IPS-NIHi7 (cell line): ENCODE results near the gene SLC66A2.

Experiments used
- DNase-seq: peaks from one replicate; pipeline ENCODE4 v3.0.0; 2012; ENCODE audit warnings: mixed read lengths; ENCODE audit errors: extremely low spot score

The SLC66A2 gene

GRCh38 chr18:79937103-79937860 is 14.2 kb downstream of the SLC66A2 start:
- DNase-seq: no peak

- DNase-seq: no peak
Measured at GRCh38 chr18:79936641-79937040, 14.8 kb downstream of the SLC66A2 start.

- no peak for DNase-seq
Measured at GRCh38 chr18:79935925-79936324, 15.5 kb downstream of the SLC66A2 start.

GRCh38 chr18:79935499-79935898 is 16.0 kb downstream of the SLC66A2 start:
- no peak for DNase-seq

- DNase-seq: no peak
Measured at GRCh38 chr18:79935098-79935480, 16.4 kb downstream of the SLC66A2 start.

- no peak for DNase-seq
Measured at GRCh38 chr18:79934311-79935097, 16.9 kb downstream of the SLC66A2 start.

- peak; percentile 71 for DNase-seq
Measured at GRCh38 chr18:79933765-79934164, 17.7 kb downstream of the SLC66A2 start.

GRCh38 chr18:79932907-79933306 is 18.5 kb downstream of the SLC66A2 start:
- no peak for DNase-seq

- no peak for DNase-seq
Measured at GRCh38 chr18:79931475-79931874, 20.0 kb downstream of the SLC66A2 start.

GRCh38 chr18:79930020-79930642 is 21.3 kb downstream of the SLC66A2 start:
- no peak for DNase-seq

GRCh38 chr18:79928563-79928960 is 22.9 kb downstream of the SLC66A2 start:
- no peak for DNase-seq

GRCh38 chr18:79927607-79928562 is 23.6 kb downstream of the SLC66A2 start:
- DNase-seq: no peak

- no peak for DNase-seq
Measured at GRCh38 chr18:79926715-79927606, 24.5 kb downstream of the SLC66A2 start.

GRCh38 chr18:79926306-79926705 is 25.1 kb downstream of the SLC66A2 start:
- no peak for DNase-seq

GRCh38 chr18:79924814-79925731 is 26.4 kb downstream of the SLC66A2 start:
- no peak for DNase-seq

- DNase-seq: no peak
Measured at GRCh38 chr18:79923896-79924585, 27.4 kb downstream of the SLC66A2 start.

- no peak for DNase-seq
Measured at GRCh38 chr18:79922971-79923411, 28.5 kb downstream of the SLC66A2 start.
